Measurements from ENCODE around the gene PRUNE2.

- TF ChIP-seq, protein P1, sequence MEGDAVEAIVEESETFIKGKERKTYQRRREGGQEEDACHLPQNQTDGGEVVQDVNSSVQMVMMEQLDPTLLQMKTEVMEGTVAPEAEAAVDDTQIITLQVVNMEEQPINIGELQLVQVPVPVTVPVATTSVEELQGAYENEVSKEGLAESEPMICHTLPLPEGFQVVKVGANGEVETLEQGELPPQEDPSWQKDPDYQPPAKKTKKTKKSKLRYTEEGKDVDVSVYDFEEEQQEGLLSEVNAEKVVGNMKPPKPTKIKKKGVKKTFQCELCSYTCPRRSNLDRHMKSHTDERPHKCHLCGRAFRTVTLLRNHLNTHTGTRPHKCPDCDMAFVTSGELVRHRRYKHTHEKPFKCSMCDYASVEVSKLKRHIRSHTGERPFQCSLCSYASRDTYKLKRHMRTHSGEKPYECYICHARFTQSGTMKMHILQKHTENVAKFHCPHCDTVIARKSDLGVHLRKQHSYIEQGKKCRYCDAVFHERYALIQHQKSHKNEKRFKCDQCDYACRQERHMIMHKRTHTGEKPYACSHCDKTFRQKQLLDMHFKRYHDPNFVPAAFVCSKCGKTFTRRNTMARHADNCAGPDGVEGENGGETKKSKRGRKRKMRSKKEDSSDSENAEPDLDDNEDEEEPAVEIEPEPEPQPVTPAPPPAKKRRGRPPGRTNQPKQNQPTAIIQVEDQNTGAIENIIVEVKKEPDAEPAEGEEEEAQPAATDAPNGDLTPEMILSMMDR (IDR thresholded peaks at IDR 0.05) = no peak
- TF ChIP-seq POLR2A (IDR thresholded peaks at IDR 0.05) = no peak
Measured at GRCh38 chr9:76644647-76645250, 261.2 kb downstream of the PRUNE2 start.
